GM10847 (cell line): Measurements from ENCODE around the gene GABRE.

Experiments
- POLR2A ChIP-seq: IDR thresholded peaks from 2 replicates; pipeline ENCODE4 v1.6.1; 2011; ENCODE audit not compliant: insufficient read length; ENCODE audit errors: extremely low read depth

GABRE gene

DNA sequence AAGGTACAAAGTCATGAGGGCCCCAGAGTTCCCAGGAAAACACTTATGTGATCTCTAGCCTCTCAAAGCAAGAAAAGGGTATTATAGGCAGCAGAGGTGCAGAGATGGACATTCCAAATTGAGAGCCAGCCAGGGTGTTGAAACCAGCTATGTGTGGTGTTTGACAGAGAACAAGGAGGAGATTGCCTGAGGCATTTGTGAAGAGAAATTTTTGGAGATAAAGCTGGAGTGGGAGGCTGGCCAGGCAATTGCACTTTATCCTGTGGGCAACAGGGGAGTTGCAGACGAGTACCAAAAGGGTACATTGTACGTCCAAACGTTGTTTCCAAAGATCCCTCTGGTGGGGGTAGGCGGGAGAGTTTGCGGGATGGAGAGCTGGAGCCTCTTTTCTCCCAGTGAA, 2.5 kb upstream of the GABRE start:
- no peak for TF ChIP-seq POLR2A

DNA sequence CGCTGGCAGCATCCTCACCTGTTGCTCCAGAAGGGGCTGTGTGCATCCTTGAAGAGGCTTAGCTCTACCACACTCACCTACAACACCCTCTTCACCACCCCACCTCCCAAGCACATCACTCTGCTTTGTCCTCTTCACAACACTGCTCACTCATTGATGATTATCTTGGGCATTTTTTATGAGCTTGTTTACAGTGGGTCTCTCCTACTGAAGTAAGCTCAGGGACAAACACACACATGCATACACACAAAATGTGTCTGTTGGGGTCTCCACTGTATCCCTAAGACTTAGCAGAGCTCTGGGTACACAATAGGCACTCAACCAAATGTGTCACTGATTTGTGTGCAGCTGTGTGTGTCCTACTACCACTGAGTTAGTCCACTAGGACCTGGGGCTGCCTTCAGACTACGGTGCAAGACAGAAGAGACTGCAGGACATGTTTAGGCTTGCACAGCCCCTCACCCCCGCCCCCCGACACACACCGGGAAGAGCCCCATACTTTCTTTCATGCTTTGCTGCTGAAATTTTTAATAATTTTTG, 1.3 kb upstream of the GABRE start:
- no peak for TF ChIP-seq POLR2A

DNA sequence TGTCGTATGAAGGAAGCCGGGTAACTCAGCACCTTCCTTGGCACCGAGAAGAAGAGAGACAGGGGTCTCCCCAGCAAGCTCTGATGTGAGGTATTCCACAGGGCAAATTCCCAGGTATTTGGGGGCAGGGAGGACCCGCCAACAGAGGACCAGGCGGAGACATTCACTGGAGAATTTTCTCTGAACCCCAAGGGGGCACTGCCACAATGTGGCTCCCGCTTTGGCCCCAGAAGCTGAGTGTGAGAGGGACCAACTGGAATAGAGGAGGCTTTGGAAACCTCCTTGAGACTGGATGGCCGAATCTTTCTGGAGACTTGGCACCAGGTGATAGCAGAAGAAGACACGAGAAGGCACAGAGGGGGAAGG, 735 bp upstream of the GABRE start:
- TF ChIP-seq POLR2A, result no peak

DNA sequence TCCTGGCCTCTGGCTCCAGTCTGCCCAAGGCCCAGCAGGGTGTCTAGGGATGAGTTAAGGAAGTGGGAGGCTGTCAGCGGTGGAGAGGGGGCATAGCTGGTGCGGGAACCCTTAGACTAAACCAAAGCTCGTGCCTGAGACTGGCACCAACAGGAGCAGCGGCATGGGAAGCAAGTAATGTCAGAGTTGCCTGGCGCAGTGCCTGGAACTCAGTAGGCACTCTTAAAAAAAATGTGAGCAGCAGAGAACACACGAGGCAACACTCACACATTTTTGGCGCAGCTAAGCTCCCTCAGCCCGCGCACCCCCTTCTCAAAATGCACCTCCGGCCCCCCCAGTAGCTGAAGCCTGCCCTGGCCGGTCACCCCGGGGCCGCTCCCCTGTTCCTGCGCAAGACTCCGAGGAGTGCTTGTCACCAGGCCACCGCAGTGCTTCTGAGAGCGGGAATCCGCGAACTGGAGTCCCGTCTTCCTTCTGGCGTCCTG, 583 bp downstream of the GABRE start:
- TF ChIP-seq POLR2A, result no peak

DNA sequence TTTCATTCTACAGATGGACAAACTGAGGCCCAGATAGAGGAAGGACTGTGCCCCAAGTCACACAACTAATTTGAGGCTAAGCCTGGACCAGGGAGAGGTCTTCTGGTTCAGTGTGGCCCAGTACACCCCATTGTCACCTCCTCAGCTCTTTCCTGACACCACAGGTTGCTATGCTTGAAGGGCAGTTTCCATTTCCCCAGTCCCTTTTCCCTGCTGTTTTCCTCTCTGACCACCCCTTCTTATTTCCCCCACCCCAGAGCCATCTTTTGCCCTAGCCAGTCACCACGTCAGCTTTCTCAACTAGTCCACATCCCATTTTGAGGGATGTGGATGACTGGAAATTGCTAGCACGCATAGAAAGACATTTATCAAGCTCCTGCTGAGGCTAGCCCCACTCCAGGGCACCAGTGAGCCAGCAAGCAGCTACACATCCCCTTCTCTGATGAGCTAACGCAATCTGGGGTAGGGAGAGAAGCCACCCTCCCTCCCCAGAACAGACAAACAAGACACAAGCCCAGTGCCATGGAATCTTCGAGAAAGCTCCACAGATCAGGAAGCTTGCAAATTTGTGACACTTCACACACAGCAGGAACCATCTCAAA, 1.3 kb downstream of the GABRE start:
- no peak for TF ChIP-seq POLR2A

DNA sequence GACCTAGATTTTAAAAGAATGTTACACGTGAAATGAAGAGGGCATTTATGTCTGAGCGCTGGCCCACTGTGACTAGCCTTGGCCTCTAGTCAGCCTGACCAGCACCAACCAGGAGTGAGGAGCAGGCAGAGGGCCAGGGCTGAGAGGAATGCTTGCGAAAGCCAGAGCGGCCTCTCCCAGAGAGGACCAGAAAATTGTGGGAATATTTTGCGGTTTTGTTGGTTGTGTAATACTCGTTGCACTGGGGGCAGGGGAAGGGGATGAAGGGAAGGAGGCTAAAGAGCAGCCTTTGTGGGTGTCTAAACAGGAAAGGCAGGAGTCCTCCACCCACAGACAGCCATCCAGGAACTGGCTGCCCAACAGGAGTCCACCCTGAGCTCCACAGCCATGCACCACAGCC, 3.8 kb downstream of the GABRE start:
- TF ChIP-seq POLR2A, result no peak

DNA sequence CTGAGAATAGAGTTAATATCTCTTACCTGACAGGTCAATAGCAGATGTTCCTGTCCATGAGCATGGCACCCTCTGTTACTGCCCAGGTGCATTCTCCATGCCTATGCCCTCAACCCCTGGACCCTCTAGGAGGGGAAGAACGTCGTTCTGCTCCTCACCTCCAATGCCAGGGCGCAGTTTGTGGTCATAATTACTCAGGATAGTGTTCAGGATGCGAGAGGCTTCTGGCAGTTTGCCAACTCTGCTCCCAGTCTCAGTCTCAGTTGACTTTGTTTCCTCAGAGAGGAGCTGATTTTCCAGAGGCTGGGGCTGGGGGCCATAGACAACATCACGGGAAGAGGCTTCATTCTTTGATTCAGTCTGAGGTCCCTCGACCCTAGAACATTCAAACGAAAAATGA, 4.4 kb downstream of the GABRE start:
- no peak for TF ChIP-seq POLR2A

DNA sequence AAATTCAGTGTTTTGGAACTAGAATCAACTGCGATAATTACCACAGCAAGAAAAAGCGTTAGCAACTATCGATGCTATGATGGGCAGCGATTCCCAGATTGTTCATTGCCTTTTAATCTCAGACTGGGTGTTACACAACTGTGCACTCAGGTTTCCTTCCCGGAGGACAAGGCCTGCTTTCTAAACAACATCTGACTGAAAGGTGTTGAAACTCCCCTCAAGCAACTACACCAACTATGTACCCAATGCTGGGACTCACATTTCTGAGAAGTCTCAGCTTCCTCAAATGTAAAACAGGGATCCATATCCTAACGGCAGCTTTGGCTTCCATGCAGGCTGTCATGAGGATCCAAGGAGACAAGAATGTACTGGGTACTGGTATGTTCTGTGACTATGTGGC, 8.2 kb downstream of the GABRE start:
- TF ChIP-seq POLR2A, result no peak

DNA sequence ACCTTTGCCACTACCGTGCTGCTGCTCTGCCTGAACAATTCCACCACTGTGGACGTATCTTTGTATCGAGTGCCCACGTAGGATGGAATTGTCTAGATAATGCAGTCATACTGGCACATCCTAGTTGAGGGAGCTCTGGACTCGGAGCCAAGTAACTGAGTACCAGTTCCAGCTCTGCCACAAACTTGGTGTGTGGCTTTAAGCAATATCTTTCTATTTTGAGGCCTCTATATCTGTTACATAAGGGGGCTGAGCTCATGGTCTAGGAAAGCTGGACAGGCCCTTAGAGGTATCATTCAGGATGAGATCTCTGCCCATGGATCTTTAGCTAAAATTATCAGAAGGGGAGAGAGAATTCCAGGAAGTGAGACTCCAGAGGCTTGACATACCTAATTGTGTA, 12.4 kb downstream of the GABRE start:
- no peak for TF ChIP-seq POLR2A

DNA sequence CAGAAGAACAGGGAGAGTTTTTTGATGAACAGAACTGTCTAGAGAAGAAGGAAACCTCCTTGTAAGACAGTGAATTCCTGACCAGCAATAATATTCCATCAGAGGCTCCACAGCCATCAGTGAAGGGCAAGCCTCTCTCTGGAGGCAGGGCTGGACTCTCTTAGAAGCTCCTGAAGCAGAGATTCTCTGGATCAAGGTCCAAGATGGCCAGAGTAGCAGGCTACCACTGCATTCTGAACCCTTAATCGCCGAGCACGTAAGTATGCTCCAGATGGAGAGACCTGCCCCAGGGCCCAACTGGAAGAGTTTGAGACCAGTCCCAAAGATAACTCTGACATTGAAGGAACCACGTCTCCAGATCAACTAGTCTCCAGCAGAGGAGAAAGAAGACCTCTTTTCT, 16.4 kb downstream of the GABRE start:
- no peak for TF ChIP-seq POLR2A

DNA sequence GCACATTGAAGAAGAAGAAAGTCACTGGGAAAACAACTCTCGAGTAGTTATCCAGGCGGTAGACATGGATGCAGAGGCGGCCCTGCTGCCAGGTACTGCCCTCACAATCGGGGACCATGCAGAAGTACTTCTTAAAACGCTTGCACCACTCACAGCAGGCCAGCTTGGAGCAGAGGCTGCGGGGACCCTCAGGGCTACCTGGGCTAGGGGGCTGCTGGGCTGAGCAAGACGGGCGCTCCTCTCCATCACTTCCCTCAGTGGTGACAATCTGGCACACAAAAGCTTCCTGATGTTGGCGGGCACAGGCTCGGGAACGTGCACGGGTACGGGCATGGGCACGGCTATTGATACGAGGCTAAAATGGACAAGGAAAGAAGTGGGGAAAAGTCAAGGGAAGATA, 19.7 kb downstream of the GABRE start:
- TF ChIP-seq POLR2A, result no peak

DNA sequence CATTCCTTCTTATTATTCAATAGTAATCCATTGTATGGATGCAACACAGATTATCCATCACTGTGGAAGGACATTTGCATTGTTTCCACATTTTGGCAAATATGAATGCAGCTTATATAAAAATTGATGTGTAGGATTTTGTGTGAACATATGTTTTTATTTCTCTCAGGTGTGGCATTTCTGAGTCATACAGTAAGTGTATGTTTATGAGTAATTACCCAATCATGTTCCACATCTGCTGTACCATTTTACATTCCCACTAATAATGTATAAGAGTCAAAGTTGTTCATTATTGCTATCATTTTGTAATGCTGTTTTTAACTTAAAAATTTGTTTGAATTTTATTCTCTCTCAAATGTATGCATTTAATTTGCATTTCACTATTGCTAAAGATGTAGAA, 36.3 kb downstream of the GABRE start:
- no peak for TF ChIP-seq POLR2A

DNA sequence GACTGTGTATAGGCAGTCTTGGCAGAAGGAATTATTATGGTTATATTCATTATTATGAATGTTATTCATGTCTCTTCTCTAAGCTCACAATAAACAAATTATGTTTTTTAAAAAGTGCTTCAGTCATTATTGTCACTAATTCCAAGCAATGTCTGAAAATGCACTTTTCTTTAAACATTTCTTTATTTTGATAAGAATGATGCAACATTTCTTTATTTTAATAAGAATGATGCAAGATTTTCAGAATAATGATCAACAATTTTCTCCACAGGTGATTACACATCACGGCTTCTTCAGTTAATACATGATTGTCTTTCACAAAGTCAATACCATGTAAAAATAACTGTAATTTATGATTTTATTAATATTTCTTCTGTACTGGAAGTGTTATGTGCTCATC, 39.1 kb downstream of the GABRE start:
- TF ChIP-seq POLR2A, result no peak

DNA sequence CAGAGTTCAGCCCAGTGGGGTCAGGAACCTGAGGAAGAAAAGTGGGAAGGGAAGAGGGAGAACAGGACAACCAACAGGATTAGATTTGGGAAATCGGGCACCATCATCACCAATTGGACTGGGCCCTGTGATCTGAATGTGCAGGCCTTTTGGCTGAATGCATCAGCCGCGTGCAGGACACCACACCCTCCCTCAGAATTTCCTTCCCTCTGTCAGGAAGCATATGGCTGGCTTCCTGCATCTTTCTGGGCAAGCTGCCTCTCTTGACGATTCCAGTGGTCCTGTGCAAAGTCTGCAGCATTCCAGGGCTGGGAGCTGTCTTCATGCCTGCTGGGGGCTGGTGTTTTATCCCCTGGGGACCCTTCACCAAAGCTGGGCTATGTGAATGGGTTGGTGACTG, 45.4 kb downstream of the GABRE start:
- no peak for TF ChIP-seq POLR2A

DNA sequence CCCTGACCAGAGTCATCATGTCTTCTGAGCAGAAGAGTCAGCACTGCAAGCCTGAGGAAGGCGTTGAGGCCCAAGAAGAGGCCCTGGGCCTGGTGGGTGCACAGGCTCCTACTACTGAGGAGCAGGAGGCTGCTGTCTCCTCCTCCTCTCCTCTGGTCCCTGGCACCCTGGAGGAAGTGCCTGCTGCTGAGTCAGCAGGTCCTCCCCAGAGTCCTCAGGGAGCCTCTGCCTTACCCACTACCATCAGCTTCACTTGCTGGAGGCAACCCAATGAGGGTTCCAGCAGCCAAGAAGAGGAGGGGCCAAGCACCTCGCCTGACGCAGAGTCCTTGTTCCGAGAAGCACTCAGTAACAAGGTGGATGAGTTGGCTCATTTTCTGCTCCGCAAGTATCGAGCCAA, 50.8 kb downstream of the GABRE start:
- TF ChIP-seq POLR2A, result no peak

DNA sequence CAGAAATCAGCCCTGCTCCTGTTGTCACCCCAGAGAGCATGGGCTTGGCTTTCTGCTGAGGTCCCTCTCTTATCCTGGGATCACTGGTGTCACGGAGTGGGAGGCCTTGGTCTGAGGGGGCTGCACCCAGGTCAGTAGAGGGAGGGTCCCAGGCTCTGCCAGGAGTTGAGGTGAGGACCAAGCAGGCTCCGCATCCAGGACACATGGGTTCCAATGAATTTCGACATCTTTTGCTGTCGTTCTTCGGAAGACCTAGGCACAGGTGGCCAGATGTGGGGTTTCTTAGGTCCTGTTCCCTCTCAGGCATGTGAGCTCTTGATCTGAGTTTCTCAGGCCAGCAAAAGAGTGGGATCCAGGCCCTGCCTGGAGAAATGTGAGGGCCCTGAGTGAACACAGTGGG, 51.8 kb downstream of the GABRE start:
- no peak for TF ChIP-seq POLR2A

DNA sequence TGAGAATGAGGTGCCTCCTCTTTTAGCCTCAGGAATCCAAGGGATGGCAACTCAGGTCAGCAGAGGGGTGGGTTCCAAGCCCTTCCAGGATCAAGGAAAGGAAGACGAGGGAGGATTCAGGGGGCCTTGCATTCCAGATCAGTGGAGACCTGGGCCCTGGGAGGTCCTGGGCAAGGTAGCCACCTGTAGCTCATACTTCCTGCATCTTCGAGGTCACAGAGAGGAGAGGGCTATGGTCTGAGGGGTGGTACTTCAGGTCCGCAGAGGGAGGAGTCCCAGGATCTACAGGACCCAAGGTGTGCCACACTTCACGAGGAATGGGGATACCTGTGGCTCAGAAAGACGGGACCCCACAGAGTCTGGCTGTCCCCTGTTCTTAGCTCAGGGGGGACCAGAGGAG, 52.6 kb downstream of the GABRE start:
- TF ChIP-seq POLR2A, result no peak

DNA sequence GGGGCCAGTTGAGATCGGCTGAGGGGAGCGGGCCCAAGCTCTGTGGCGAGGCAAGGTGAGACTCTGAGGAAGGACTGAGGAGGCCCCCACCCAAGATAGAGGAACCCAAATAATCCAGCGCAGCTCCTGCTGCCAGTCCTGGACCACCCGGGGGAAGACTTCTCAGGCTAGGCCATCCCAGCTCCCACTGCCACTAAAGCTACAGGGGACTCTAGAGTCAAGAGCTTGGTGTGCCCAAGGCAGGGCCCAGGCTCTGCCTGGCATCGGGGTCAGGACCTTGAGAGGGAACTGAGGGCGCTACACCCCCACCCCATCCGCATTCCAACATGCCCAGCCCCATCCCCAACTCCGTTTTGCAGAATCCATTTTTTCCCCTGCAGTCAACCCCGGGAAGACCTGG, 53.2 kb downstream of the GABRE start:
- TF ChIP-seq POLR2A, result no peak

DNA sequence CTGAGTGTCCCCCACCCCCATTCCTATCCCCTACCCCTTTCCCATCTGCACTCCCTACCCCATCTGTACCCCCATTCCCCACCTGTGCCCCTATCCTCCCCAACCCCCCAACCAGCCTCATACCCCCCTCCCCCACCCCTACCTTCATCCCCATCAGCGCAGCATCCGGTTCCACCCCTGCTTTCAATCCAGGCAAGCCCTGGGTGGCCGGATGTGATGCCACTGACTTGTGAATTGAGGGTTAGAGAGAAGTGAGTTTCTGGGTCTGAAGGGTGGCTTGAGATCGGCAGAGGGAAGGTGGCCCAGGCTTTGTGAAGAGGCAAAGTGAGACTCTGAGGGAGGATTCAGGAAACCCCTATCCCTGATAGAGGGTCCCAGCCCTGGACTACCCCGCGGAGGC, 53.9 kb downstream of the GABRE start:
- no peak for TF ChIP-seq POLR2A
